Right lobe of liver (tissue), 6 donors: ENCODE results near the gene PEX3. TPM values are rescaled to one million over a fixed set of nuclear protein-coding genes. Genes with fewer than 3 reads are reported as not detected.

Source experiments
- ATAC-seq, 4 donors: fragments of 200-7000 bp; cut with Tn5 transposase; one replicate each; pipeline ENCODE4 v1.9.1; 2020; ENCODE audit warnings: mild to moderate bottlenecking in 4 of 4, moderate library complexity in 4 of 4
- DNase-seq, 3 donors: peaks; one replicate each; pipeline ENCODE4 v3.0.0-alpha.2; 2020
- H3K27ac ChIP-seq, 3 donors: fragments of 200-600 bp; one replicate each; pipeline ENCODE4 v1.8.0; 2022
- H3K27me3 ChIP-seq, 2 donors: fragments of 200-600 bp; one replicate each; pipeline ENCODE4 v1.8.0; 2022
- H3K36me3 ChIP-seq, 4 donors: fragments of 200-600 bp; sonication (generic) in 1 of 4; one replicate each; pipeline versions ENCODE4 v1.5.1 to v1.8.0; 2017 to 2022; ENCODE audit warnings: control low read depth in 1 of 4
- H3K4me1 ChIP-seq, 4 donors: fragments of 200-600 bp; sonication (generic) in 1 of 4; one replicate each; pipeline versions ENCODE4 v1.5.1 to v1.8.0; 2017 to 2022; ENCODE audit warnings: control low read depth in 1 of 4
- H3K4me3 ChIP-seq, 3 donors: fragments of 200-600 bp; one replicate each; pipeline ENCODE4 v1.8.0; 2022
- H3K9me3 ChIP-seq, 4 donors: fragments of 200-600 bp; sonication (generic) in 1 of 4; one replicate each; pipeline versions ENCODE4 v1.5.1 to v1.8.0; 2017 to 2022; ENCODE audit warnings: control low read depth in 1 of 4
- CTCF ChIP-seq, 4 donors: fragments of 200-600 bp in 3 of 4; fragments of 450-650 bp in 1 of 4; IDR thresholded peaks; one replicate each; pipeline versions ENCODE4 v1.5.1 to v1.8.0; 2016 to 2022; ENCODE audit warnings: antibody characterized with exemption in 4 of 4, mild to moderate bottlenecking in 2 of 4
- POLR2A ChIP-seq: fragments of 450-650 bp; IDR thresholded peaks from one replicate; pipeline ENCODE4 v1.6.1; 2017; ENCODE audit warnings: antibody characterized with exemption, mild to moderate bottlenecking
- WGBS: methylation state at CpG from one replicate; pipeline ENCODE4 v1.1.6; 2018; ENCODE audit warnings: low coverage, low lambda C conversion rate; ENCODE audit not compliant: insufficient coverage; ENCODE audit errors: missing lambda C conversion rate; 5-methylcytosine and 5-hydroxymethylcytosine counted together
- intact Hi-C, 2 donors: fragments of 100-400 bp; cut with DNase I; formaldehyde crosslinking; loops; one replicate each; pipeline versions ENCODE4 v1.11.2 to v1.14.1; 2022
- total RNA-seq, 6 experiments: library from RNA; depleted of rRNA in 2 of 6; stranded (reverse); fragments of >200 nt in 2 of 6; fragmentation: NEBNext Ultra II Directional in 3 of 6; extraction: Animal tissue kit (Norgen Biotek cat#: 25700) in 3 of 6; gene quantifications; one replicate each; pipeline versions ENCODE4 v1.1.0 to v1.2.4, GENCODE V29; 2016 to 2023
- donor health status: DM: no; HTN: yes; CAD: no.
- donor health status: DM: no; HTN: no; CAD: no.
- donor health status: DM: no; HTN: no; CAD: no.
- donor health status: DM: no; HTN: yes; CAD: no.
- donor health status: DM: no; HTN: yes; CAD: no.

Gene PEX3
- total RNA-seq, 6 experiments from 2014 or later: 16.0 to 23.6 (median 18.7) TPM

GRCh38 chr6:143402721-143403336 is 47.8 kb upstream of the PEX3 start:
- Histone ChIP-seq H3K9me3 (no peaks in the 10 kb centered on the region), H3K36me3 (no peaks in the 10 kb centered on the region), H3K4me3 (no peak overlapping the region), H3K27me3 (no peaks in the 10 kb centered on the region), H3K4me1 (peaks cover 0 to 10% (median 3%) of the 10 kb centered on the region in 4 donors), H3K27ac (no peak overlapping the region)
- WGBS: 79% methylated on average over 2 of the region's 7 CpGs
- ATAC-seq (no peak), DNase-seq (no peak)
- no peak for TF ChIP-seq POLR2A
- TF ChIP-seq CTCF (IDR thresholded peaks at IDR 0.05): no peak
- intact Hi-C loops: no loop called here

GRCh38 chr6:143405373-143406154 is 45.0 kb upstream of the PEX3 start:
- ATAC-seq: no peak
- WGBS: 81% methylated on average over 9 of the region's 9 CpGs
- H3K4me3 ChIP-seq: no peak overlapping the region

GRCh38 chr6:143406673-143407072 is 43.9 kb upstream of the PEX3 start:
- no peak overlapping the region for H3K4me3 ChIP-seq
- DNase-seq (no peak), ATAC-seq (no peak)
- intact Hi-C loops: no loop called here
- H3K27ac ChIP-seq: no peak overlapping the region
- H3K4me1 ChIP-seq: peaks cover 0 to 25% (median 3%) of the 10 kb centered on the region in 4 donors
- H3K9me3 ChIP-seq: no peaks in the 10 kb centered on the region
- 79% methylated on average over 3 of the region's 3 CpGs for WGBS
- H3K27me3 ChIP-seq: no peaks in the 10 kb centered on the region
- no peaks in the 10 kb centered on the region for H3K36me3 ChIP-seq
- TF ChIP-seq POLR2A (no peak), CTCF (IDR thresholded peaks at IDR 0.05) (no peak)

More at GRCh38 chr6:143405373-143406154, 45.0 kb upstream of the PEX3 start:
- no peaks in the 10 kb centered on the region for H3K36me3 ChIP-seq
- DNase-seq: no peak
- H3K27me3 ChIP-seq: no peaks in the 10 kb centered on the region
- peaks cover 0 to 16% (median 2%) of the 10 kb centered on the region in 4 donors for H3K4me1 ChIP-seq
- intact Hi-C loops: no loop called here
- no peaks in the 10 kb centered on the region for H3K9me3 ChIP-seq
- H3K27ac ChIP-seq: no peak overlapping the region
- no peak for TF ChIP-seq POLR2A
- TF ChIP-seq CTCF (IDR thresholded peaks at IDR 0.05): no peak

- no peaks in the 10 kb centered on the region for H3K9me3 ChIP-seq
- H3K27ac ChIP-seq: no peak overlapping the region
- intact Hi-C loops: no loop called here
- DNase-seq: no peak
- ATAC-seq: no peak
- H3K27me3 ChIP-seq: no peaks in the 10 kb centered on the region
- no peaks in the 10 kb centered on the region for H3K36me3 ChIP-seq
- TF ChIP-seq POLR2A (no peak), CTCF (IDR thresholded peaks at IDR 0.05) (no peak)
- H3K4me1 ChIP-seq: peaks cover 0 to 27% (median 3%) of the 10 kb centered on the region in 4 donors
- no peak overlapping the region for H3K4me3 ChIP-seq
Measured at GRCh38 chr6:143408151-143408786, 42.3 kb upstream of the PEX3 start.
